Skeletal muscle satellite cell (primary cell): Measurements from ENCODE around the gene CENPX.

Experiments used
- H3K27me3 ChIP-seq: 2 replicates; pipeline ENCODE4 v1.7.0; 2013; ENCODE audit warnings: low read length; ENCODE audit not compliant: control insufficient read depth, insufficient read depth
- H3K36me3 ChIP-seq: 2 replicates; pipeline ENCODE4 v1.7.0; 2013; ENCODE audit warnings: mild to moderate bottlenecking, control low read depth, low read length; ENCODE audit not compliant: insufficient read depth
- H3K4me1 ChIP-seq: 2 replicates; pipeline ENCODE4 v1.7.0; 2013; ENCODE audit warnings: low read length; ENCODE audit not compliant: control insufficient read depth, insufficient read depth
- H3K4me2 ChIP-seq: 2 replicates; pipeline ENCODE4 v1.7.0; 2013; ENCODE audit warnings: mild to moderate bottlenecking, low read length
- H3K4me3 ChIP-seq: 2 replicates; pipeline ENCODE4 v1.7.0; 2013; ENCODE audit warnings: low read length
- H3K9ac ChIP-seq: 2 replicates; pipeline ENCODE4 v1.7.0; 2013; ENCODE audit warnings: mild to moderate bottlenecking, low read depth, low read length, moderate library complexity
- H3K9me3 ChIP-seq: replicated peaks from 2 replicates; pipeline ENCODE4 v1.7.0; 2013; ENCODE audit warnings: mild to moderate bottlenecking, control low read depth, low read length

The CENPX gene

GRCh38 chr17:82060614-82061013 is 37.9 kb upstream of the CENPX start:
- Histone ChIP-seq H3K9ac (no peak overlapping the region), H3K27me3 (no peaks in the 10 kb centered on the region), H3K4me3 (no peak overlapping the region), H3K4me1 (peaks cover 13% of the 10 kb centered on the region), H3K9me3 (no peaks in the 10 kb centered on the region), H3K4me2 (no peak overlapping the region), H3K36me3 (peaks cover 65% of the 10 kb centered on the region)

GRCh38 chr17:82060001-82060380 is 37.3 kb upstream of the CENPX start:
- peaks cover 69% of the 10 kb centered on the region for H3K36me3 ChIP-seq

GRCh38 chr17:82059272-82060000 is 36.8 kb upstream of the CENPX start:
- no peak overlapping the region for H3K4me2 ChIP-seq
- H3K36me3 ChIP-seq: peaks cover 74% of the 10 kb centered on the region
- no peaks in the 10 kb centered on the region for H3K9me3 ChIP-seq
- H3K27me3 ChIP-seq: no peaks in the 10 kb centered on the region
- H3K9ac ChIP-seq: no peak overlapping the region
- peaks cover 6% of the 10 kb centered on the region for H3K4me1 ChIP-seq
- no peak overlapping the region for H3K4me3 ChIP-seq

More at GRCh38 chr17:82060001-82060380, 37.3 kb upstream of the CENPX start:
- Histone ChIP-seq H3K4me2 (no peak overlapping the region), H3K4me1 (peaks cover 12% of the 10 kb centered on the region), H3K9ac (no peak overlapping the region), H3K4me3 (no peak overlapping the region), H3K9me3 (no peaks in the 10 kb centered on the region), H3K27me3 (no peaks in the 10 kb centered on the region)

GRCh38 chr17:82058855-82059249 is 36.2 kb upstream of the CENPX start:
- H3K36me3 ChIP-seq: peaks cover 79% of the 10 kb centered on the region
- no peaks in the 10 kb centered on the region for H3K9me3 ChIP-seq
- H3K4me2 ChIP-seq: no peak overlapping the region
- no peak overlapping the region for H3K4me3 ChIP-seq
- peaks cover under 1% of the 10 kb centered on the region for H3K4me1 ChIP-seq
- H3K9ac ChIP-seq: no peak overlapping the region
- H3K27me3 ChIP-seq: no peaks in the 10 kb centered on the region

GRCh38 chr17:82058230-82058854 is 35.7 kb upstream of the CENPX start:
- H3K9ac ChIP-seq: no peak overlapping the region
- peaks cover 3% of the 10 kb centered on the region for H3K4me1 ChIP-seq
- no peak overlapping the region for H3K4me3 ChIP-seq
- H3K36me3 ChIP-seq: peaks cover 81% of the 10 kb centered on the region
- H3K4me2 ChIP-seq: no peak overlapping the region
- H3K9me3 ChIP-seq: no peaks in the 10 kb centered on the region
- no peaks in the 10 kb centered on the region for H3K27me3 ChIP-seq

GRCh38 chr17:82056729-82057621 is 34.3 kb upstream of the CENPX start:
- H3K36me3 ChIP-seq: peaks cover 76% of the 10 kb centered on the region
- H3K4me3 ChIP-seq: no peak overlapping the region
- H3K9me3 ChIP-seq: no peaks in the 10 kb centered on the region
- H3K9ac ChIP-seq: no peak overlapping the region
- no peaks in the 10 kb centered on the region for H3K27me3 ChIP-seq
- peaks cover 12% of the 10 kb centered on the region for H3K4me1 ChIP-seq
- no peak overlapping the region for H3K4me2 ChIP-seq

- no peaks in the 10 kb centered on the region for H3K27me3 ChIP-seq
- H3K4me2 ChIP-seq: no peak overlapping the region
- H3K4me3 ChIP-seq: no peak overlapping the region
- peaks cover 70% of the 10 kb centered on the region for H3K36me3 ChIP-seq
- H3K9me3 ChIP-seq: no peaks in the 10 kb centered on the region
- no peak overlapping the region for H3K9ac ChIP-seq
- peaks cover 12% of the 10 kb centered on the region for H3K4me1 ChIP-seq
Measured at GRCh38 chr17:82055965-82056728, 33.5 kb upstream of the CENPX start.

- H3K27me3 ChIP-seq: no peaks in the 10 kb centered on the region
- H3K4me1 ChIP-seq: peaks cover 17% of the 10 kb centered on the region
- peaks cover 64% of the 10 kb centered on the region for H3K36me3 ChIP-seq
- H3K4me3 ChIP-seq: no peak overlapping the region
- no peak overlapping the region for H3K4me2 ChIP-seq
- H3K9ac ChIP-seq: no peak overlapping the region
- no peaks in the 10 kb centered on the region for H3K9me3 ChIP-seq
Measured at GRCh38 chr17:82055023-82055964, 32.6 kb upstream of the CENPX start.

GRCh38 chr17:82054351-82055022 is 31.8 kb upstream of the CENPX start:
- Histone ChIP-seq H3K4me2 (no peak overlapping the region), H3K4me3 (no peak overlapping the region), H3K4me1 (peaks cover 19% of the 10 kb centered on the region), H3K9me3 (no peaks in the 10 kb centered on the region), H3K27me3 (no peaks in the 10 kb centered on the region), H3K9ac (no peak overlapping the region), H3K36me3 (peaks cover 64% of the 10 kb centered on the region)
